GM12878 (cell line): ENCODE results near the gene KLHL22. TPM values are rescaled to one million over a fixed set of nuclear protein-coding genes. Genes with fewer than 3 reads are reported as not detected.

Experiments used
- ATAC-seq: fragments of 200-7000 bp; cut with Tn5 transposase; 3 replicates; pipeline ENCODE4 v1.9.1; 2020; ENCODE audit warnings: mild to moderate bottlenecking, moderate library complexity
- BruUV-seq: library from RNA; stranded (reverse); fragments of 400-500 nt; replicated peaks from 2 replicates; lab custom pipeline; 2021; lab: Mats Ljungman, UMichigan
- CTCF ChIA-PET: fragments of 300-600 bp; sonication (Branson Sonifier 250); formaldehyde crosslinking; extraction: SDS; loops from one replicate; lab custom pipeline; 2021; ENCODE audit warnings: inconsistent platforms; lab: Yijun Ruan, JAX
- POLR2A ChIA-PET: fragments of 350-600 bp; formaldehyde crosslinking; extraction: SDS; loops from one replicate; lab custom pipeline; 2021; ENCODE audit warnings: inconsistent platforms; lab: Charles Lee
- RAD21 ChIA-PET: fragments of 300-600 bp; sonication (Branson Sonifier 250); formaldehyde crosslinking; loops from one replicate; lab custom pipeline; 2023; ENCODE audit warnings: antibody characterized with exemption; ENCODE audit not compliant: unreplicated experiment; lab: Charles Lee
- SMC1A ChIA-PET: fragments of 300-600 bp; sonication (Branson Sonifier 250); formaldehyde crosslinking; loops from one replicate; lab custom pipeline; 2023; ENCODE audit not compliant: unreplicated experiment, uncharacterized antibody; lab: Charles Lee
- DNase-seq: peaks from one replicate; pipeline ENCODE4 v3.0.0-alpha.2; 2011; ENCODE audit warnings: low read depth, low spot score
- FAIRE-seq: peaks from 3 replicates; lab custom pipeline; 2011; peaks lifted over from hg19 to GRCh38; lab: Jason Lieb, UNC
- H2AFZ ChIP-seq: 2 replicates; pipeline ENCODE4 v1.6.0; 2011; ENCODE audit warnings: low read depth, low read length, control low read depth; ENCODE audit not compliant: control insufficient read depth
- H3K27ac ChIP-seq: 2 replicates; pipeline ENCODE4 v1.5.1; 2011; ENCODE audit warnings: control low read depth; ENCODE audit not compliant: control insufficient read depth, insufficient read depth
- H3K27me3 ChIP-seq, 2 experiments: replicated peaks in 1 of 2; 2 replicates each; pipeline versions ENCODE4 v1.6.0 to v1.6.1; 2011; ENCODE audit warnings: low read length in 1 of 2; ENCODE audit not compliant: control insufficient read depth in 2 of 2, insufficient read depth in 2 of 2
- H3K36me3 ChIP-seq, 2 experiments: 2 replicates each; pipeline ENCODE4 v1.5.1; 2011; ENCODE audit warnings: low read length in 1 of 2; ENCODE audit not compliant: control insufficient read depth in 2 of 2, insufficient read depth in 2 of 2
- H3K4me1 ChIP-seq: 2 replicates; pipeline ENCODE4 v1.6.1; 2011; ENCODE audit warnings: mild to moderate bottlenecking, low read length, moderate library complexity, mixed read lengths; ENCODE audit not compliant: control insufficient read depth, insufficient read depth
- H3K4me2 ChIP-seq: 2 replicates; pipeline ENCODE4 v1.6.0; 2011; ENCODE audit warnings: control low read depth; ENCODE audit not compliant: control insufficient read depth, insufficient read depth
- H3K4me3 ChIP-seq: fragments of 200-600 bp; sonication (generic); 2 replicates; pipeline ENCODE4 v1.5.1; 2016
- H3K79me2 ChIP-seq: 2 replicates; pipeline ENCODE4 v1.6.0; 2011; ENCODE audit warnings: low read length; ENCODE audit not compliant: control insufficient read depth, insufficient read depth
- H3K9ac ChIP-seq: 2 replicates; pipeline ENCODE4 v1.8.0; 2011; ENCODE audit warnings: low read length, control low read depth, mixed read lengths; ENCODE audit not compliant: control insufficient read depth, insufficient read depth
- H3K9me3 ChIP-seq: replicated peaks from 3 replicates; pipeline ENCODE4 v1.5.1; 2011; ENCODE audit warnings: mild to moderate bottlenecking, low read length; ENCODE audit not compliant: control insufficient read depth, insufficient read depth
- H4K20me1 ChIP-seq: 2 replicates; pipeline ENCODE4 v1.6.0; 2011; ENCODE audit not compliant: control insufficient read depth, insufficient read depth
- BRCA1 ChIP-seq: IDR thresholded peaks from 2 replicates; pipeline ENCODE4 v1.6.1; 2011; ENCODE audit warnings: low read depth, low read length, improper control_type of control experiment
- CHD4 ChIP-seq: fragments of 200-600 bp; sonication (generic); IDR thresholded peaks from 2 replicates; pipeline ENCODE4 v1.6.1; 2016; ENCODE audit warnings: mild to moderate bottlenecking
- GATAD2B ChIP-seq: fragments of 450-650 bp; conservative IDR thresholded peaks from 2 replicates; pipeline ENCODE4 v1.6.1; 2017; ENCODE audit warnings: low read depth, mild to moderate bottlenecking, moderate library complexity
- IKZF1 ChIP-seq: fragments of 450-650 bp; conservative IDR thresholded peaks from 2 replicates; pipeline ENCODE4 v1.6.1; 2017; ENCODE audit warnings: antibody characterized with exemption, mild to moderate bottlenecking
- KAT2A ChIP-seq: conservative IDR thresholded peaks from 2 replicates; pipeline ENCODE4 v1.6.1; 2011; ENCODE audit warnings: low read depth, low read length; ENCODE audit not compliant: control insufficient read depth
- MEF2A ChIP-seq: IDR thresholded peaks from 2 replicates; pipeline ENCODE4 v1.6.1; 2011; ENCODE audit warnings: low read depth, mild to moderate bottlenecking, low read length, moderate library complexity; ENCODE audit not compliant: insufficient read depth
- MYB ChIP-seq: fragments of 150-350 bp; IDR thresholded peaks from 2 replicates; pipeline ENCODE4 v1.6.1; 2014; ENCODE audit warnings: mild to moderate bottlenecking, low read depth, low read length, borderline replicate concordance
- PAX5 ChIP-seq: IDR thresholded peaks from 2 replicates; pipeline ENCODE4 v1.6.1; 2011; ENCODE audit warnings: low read depth, low read length, borderline replicate concordance
- PML ChIP-seq: IDR thresholded peaks from 2 replicates; pipeline ENCODE4 v1.6.1; 2012; ENCODE audit warnings: low read length, inconsistent platforms
- RCOR1 ChIP-seq: conservative IDR thresholded peaks from 2 replicates; pipeline ENCODE4 v1.6.1; 2012; ENCODE audit warnings: low read depth, low read length, improper control_type of control experiment
- STAT1 ChIP-seq: fragments of 450-650 bp; conservative IDR thresholded peaks from 2 replicates; pipeline ENCODE4 v1.6.1; 2014; ENCODE audit warnings: antibody characterized with exemption, mild to moderate bottlenecking
- TCF7 ChIP-seq: IDR thresholded peaks from 2 replicates; pipeline ENCODE4 v1.6.1; 2014; ENCODE audit warnings: antibody characterized with exemption, borderline replicate concordance
- WGBS: methylation state at CpG from one replicate; pipeline ENCODE4 v1.1.6; 2016; ENCODE audit warnings: low lambda C conversion rate; ENCODE audit not compliant: insufficient replicate concordance, insufficient coverage; ENCODE audit errors: missing lambda C conversion rate; 5-methylcytosine and 5-hydroxymethylcytosine counted together
- in situ Hi-C: fragments of 300-500 bp; cut with MboI; formaldehyde crosslinking; loops from 9 replicates; pipeline ENCODE4 v1.14.3; 2018; ENCODE audit warnings: mixed read lengths
- intact Hi-C: fragments of 100-400 bp; cut with micrococcal nuclease; formaldehyde crosslinking; loops from one replicate; pipeline ENCODE4 v1.14.2; 2022; ENCODE audit not compliant: unreplicated experiment
- polyA plus RNA-seq, 11 experiments: library from polyadenylated mRNA; depleted of rRNA in 4 of 11; unstranded in 6 of 11; stranded (reverse) in 5 of 11; fragments of >200 nt; fragmentation: Nextera tagmentation in 4 of 11; fragmentation: Illumina TruSeq in 1 of 11; extraction: Ambion mirVana in 4 of 11; extraction: Trizol in 1 of 11; gene quantifications; 1 replicate in 1 of 11; 2 replicates in 10 of 11; pipeline versions ENCODE4 v1.2.1 to v1.2.3, GENCODE V29; 2011 to 2016; ENCODE audit warnings: inconsistent platforms in 2 of 11, missing spikeins in 2 of 11, low read depth in 1 of 11
- total RNA-seq, 4 experiments: library from RNA; depleted of rRNA in 3 of 4; stranded (reverse); fragments of >200 nt in 3 of 4; fragmentation: Illumina TruSeq in 1 of 4; extraction: Trizol in 1 of 4; gene quantifications; 2 replicates each; pipeline versions ENCODE4 v1.2.1 to v1.2.3, GENCODE V29; 2013 to 2021

KLHL22 gene
- total and polyA plus RNA-seq, 10 of the 15 experiments (the other 5 are each of a cell fraction or from before 2014, with no cell fraction given), result 0.06 to 22.1 (median 14.2) TPM

DNA sequence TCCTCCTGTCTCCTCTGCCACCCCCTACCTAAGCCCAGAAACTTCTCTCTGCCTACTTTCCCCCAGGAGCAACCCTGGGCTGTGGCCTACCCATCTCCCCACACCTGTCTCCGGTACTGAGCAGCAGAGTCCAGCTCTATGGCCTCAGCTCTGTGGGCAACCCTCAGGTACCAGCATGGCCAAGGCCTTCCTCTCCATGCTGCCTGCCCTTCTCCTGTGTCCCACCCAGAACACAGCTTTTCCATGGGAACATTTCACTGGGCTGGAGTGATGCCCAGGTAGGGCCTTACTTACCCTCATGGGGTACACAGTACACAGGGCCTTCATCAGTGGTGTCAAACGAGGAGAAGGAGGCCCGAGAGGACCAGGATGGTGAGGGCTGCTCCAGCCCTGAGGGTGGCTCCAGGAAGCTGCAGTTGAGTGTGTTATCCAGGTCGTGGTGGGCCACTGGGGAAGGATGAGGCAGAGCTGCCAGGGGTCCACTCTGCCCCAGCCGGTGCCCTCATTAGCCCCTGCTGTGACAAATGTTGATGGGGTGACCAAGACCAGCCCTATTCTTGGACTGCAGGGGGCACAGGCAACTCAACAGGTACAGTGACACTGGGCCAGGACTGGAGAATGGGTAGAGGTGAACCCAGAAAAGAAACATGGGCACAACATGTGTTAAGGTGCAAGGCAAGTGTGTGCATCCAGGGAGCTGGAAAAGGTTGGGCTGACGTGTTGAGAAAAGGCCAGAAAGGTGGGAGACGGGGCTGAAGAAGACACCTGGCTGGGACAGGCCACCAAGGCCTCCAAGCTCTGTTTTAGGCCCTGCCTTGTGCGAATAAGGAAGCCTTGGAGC lies 68.3 kb downstream of the KLHL22 start (continued):
- no peak for TF ChIP-seq MYB
- TF ChIP-seq KAT2A, result no peak
- no peak for TF ChIP-seq TCF7
- TF ChIP-seq BRCA1, result no peak
- TF ChIP-seq MEF2A, result no peak
- no peak for TF ChIP-seq PAX5
- TF ChIP-seq STAT1, result no peak

DNA sequence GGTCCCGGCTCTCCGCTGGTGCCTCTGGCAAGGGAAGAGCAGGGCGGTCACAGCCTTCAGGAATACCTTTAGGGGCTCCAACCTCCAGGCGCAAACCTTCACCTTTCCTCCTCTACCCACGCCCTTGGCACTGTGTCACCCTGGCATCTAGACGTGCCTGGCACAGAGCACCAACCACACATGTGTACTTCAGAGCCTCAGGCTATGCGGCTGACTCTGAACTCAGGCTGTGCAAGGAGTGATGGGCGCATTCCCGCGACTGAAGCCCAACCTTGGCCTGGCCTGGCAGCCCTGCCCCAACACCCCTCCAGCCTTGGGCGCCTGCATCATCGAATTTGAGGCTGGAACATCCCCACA lies 69.4 kb downstream of the KLHL22 start:
- DNase-seq, result no peak
- CTCF ChIA-PET, result no interaction called here
- Histone ChIP-seq H3K27ac (no peak overlapping the region), H3K4me1 (peaks cover 8% of the 10 kb centered on the region), H3K79me2 (no peaks in the 10 kb centered on the region)
- RAD21 ChIA-PET, result no interaction called here
- in situ Hi-C loops, result no loop called here
- no peak for TF ChIP-seq IKZF1
- TF ChIP-seq GATAD2B, result no peak
- TF ChIP-seq CHD4, result no peak
- TF ChIP-seq RCOR1, result no peak
- no peak for TF ChIP-seq PML
- TF ChIP-seq, all 136 proteins: peak for 0
- POLR2A ChIA-PET, result no interaction called here
- intact Hi-C loops, result no loop called here
- FAIRE-seq (no peak), ATAC-seq (no peak)
- Histone ChIP-seq H3K36me3 (no peaks in the 10 kb centered on the region), H3K27me3 (peaks cover 5 to 21% of the 10 kb centered on the region in 2 experiments), H3K4me2 (no peak overlapping the region), H4K20me1 (no peaks in the 10 kb centered on the region), H3K4me3 (no peak overlapping the region), H2AFZ (no peak overlapping the region), H3K9ac (no peak overlapping the region), H3K9me3 (no peaks in the 10 kb centered on the region; the same call in 2 of the 3 replicates)
- no TSS peak for BruUV-seq
- SMC1A ChIA-PET, result no interaction called here
- 60% methylated on average over 10 of the region's 12 CpGs for WGBS
